Ovary (tissue), 9 donors: ENCODE results near the gene RBBP4. TPM values are rescaled to one million over a fixed set of nuclear protein-coding genes. Genes with fewer than 3 reads are reported as not detected.
A peak's percentile ranks its signal among the peaks of the same experiment; 100 is the strongest.

Source experiments
- DNase-seq, 5 donors: peaks; one replicate each; pipeline ENCODE4 v3.0.0-alpha.2; 2019 to 2020
- H3K27ac ChIP-seq, 2 donors: fragments of 200-600 bp; one replicate each; pipeline versions ENCODE4 v1.5.1 to v1.8.0; 2019 to 2022
- H3K27me3 ChIP-seq: fragments of 200-600 bp; one replicate; pipeline ENCODE4 v1.8.0; 2022
- H3K36me3 ChIP-seq: fragments of 200-600 bp; sonication (generic); one replicate; pipeline ENCODE4 v1.5.1; 2019
- H3K4me1 ChIP-seq: one replicate; pipeline ENCODE4 v1.8.1; 2013; ENCODE audit warnings: mild to moderate bottlenecking, moderate library complexity; ENCODE audit not compliant: insufficient read depth
- H3K4me3 ChIP-seq: fragments of 200-600 bp; sonication (generic); one replicate; pipeline ENCODE4 v1.5.1; 2017
- H3K9me3 ChIP-seq, 2 donors: fragments of 200-600 bp in 1 of 2; sonication (generic) in 1 of 2; one replicate each; pipeline versions ENCODE4 v1.5.1 to v1.8.1; 2013 to 2019; ENCODE audit warnings: mild to moderate bottlenecking in 1 of 2, moderate library complexity in 1 of 2
- EP300 ChIP-seq: sonication (generic); formaldehyde crosslinking; IDR thresholded peaks from one replicate; pipeline ENCODE4 v1.6.1; 2017; ENCODE audit warnings: antibody characterized with exemption
- POLR2A ChIP-seq: fragments of 450-650 bp; IDR thresholded peaks from one replicate; pipeline ENCODE4 v1.6.1; 2017; ENCODE audit warnings: antibody characterized with exemption, mild to moderate bottlenecking, moderate library complexity
- WGBS, 3 donors: extraction: QIAGEN DNeasy Blood & Tissue Kit in 1 of 3; methylation state at CpG; one replicate each; pipeline versions ENCODE4 v1.1.5 to v1.1.7; 2013 to 2017; 5-methylcytosine and 5-hydroxymethylcytosine counted together
- intact Hi-C, 4 donors: fragments of 100-400 bp; cut with DNase I; formaldehyde crosslinking; loops; one replicate each; pipeline versions ENCODE4 v1.11.0 to v1.15.1; 2022 to 2023
- polyA plus RNA-seq, 2 donors: library from polyadenylated mRNA; stranded (reverse); fragments of 200-250 nt in 1 of 2; fragments of 350-450 nt in 1 of 2; fragmentation: Illumina TruSeq in 1 of 2; extraction: RNeasy Lipid Tissue Mini Kit (QIAGEN cat#74804) in 1 of 2; gene quantifications; one replicate each; pipeline ENCODE4 v1.2.3, GENCODE V29; 2013 to 2014
- total RNA-seq, 7 donors: library from RNA; depleted of rRNA in 2 of 7; stranded (reverse); fragments of >200 nt in 2 of 7; fragmentation: NEBNext Ultra II Directional in 3 of 7; extraction: Animal tissue kit (Norgen Biotek cat#: 25700) in 3 of 7; gene quantifications; one replicate each; pipeline versions ENCODE4 v1.1.0 to v1.2.4, GENCODE V29; 2016 to 2023
- TF ChIP-seq, protein P1 (sequence below), 3 donors: fragments of 450-650 bp in 2 of 3; fragments of 200-600 bp in 1 of 3; IDR thresholded peaks; one replicate each; pipeline versions ENCODE4 v1.5.1 to v1.8.0; 2016 to 2022; ENCODE audit warnings: antibody characterized with exemption in 3 of 3, mild to moderate bottlenecking in 1 of 3
- donor health status: DM: no; HTN: no; CAD: no; lungs with moderate emphysema.
- donor health status: DM: no; HTN: no; CAD: no.
- donor health status: Bipolar disorder and iron deficiency.
- donor health status: DM: yes; HTN: yes; CAD: no.
- donor health status: DM: no; HTN: no; CAD: no.
- donor health status: DM: yes; HTN: yes; CAD: no.

RBBP4 gene
- total and polyA plus RNA-seq, 9 donors, result 78.2 to 223 (median 165) TPM

DNA sequence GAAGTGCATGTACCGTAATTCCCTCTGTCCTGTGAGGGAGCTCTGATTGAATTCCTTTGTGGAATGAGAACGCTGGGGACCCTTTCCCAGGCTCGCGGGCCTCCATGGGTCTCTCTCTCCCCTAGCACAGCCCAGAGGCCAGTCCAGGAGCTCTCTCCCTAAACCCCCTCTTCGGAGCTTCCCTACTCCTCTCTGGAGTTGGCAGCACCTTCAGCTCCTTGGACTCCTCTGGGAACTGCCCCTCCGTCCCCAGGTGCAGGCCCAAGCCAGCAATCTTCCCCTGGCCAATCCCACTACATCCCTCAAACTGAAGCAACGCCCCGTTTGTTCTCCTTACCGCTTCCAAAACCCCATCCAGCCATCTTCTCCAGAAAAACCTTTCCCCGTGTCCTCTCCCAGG, 62.1 kb downstream of the RBBP4 start:
- Histone ChIP-seq H3K9me3 (no peaks in the 10 kb centered on the region), H3K4me3 (no peak overlapping the region), H3K4me1 (no peaks in the 10 kb centered on the region), H3K36me3 (no peaks in the 10 kb centered on the region), H3K27me3 (no peaks in the 10 kb centered on the region), H3K27ac (no peak overlapping the region)
- 83 to 89% (median 86%) methylated on average over 10 of the region's 10 CpGs for WGBS, 3 donors
- TF ChIP-seq EP300 (no peak), POLR2A (no peak)
- TF ChIP-seq, protein P1, sequence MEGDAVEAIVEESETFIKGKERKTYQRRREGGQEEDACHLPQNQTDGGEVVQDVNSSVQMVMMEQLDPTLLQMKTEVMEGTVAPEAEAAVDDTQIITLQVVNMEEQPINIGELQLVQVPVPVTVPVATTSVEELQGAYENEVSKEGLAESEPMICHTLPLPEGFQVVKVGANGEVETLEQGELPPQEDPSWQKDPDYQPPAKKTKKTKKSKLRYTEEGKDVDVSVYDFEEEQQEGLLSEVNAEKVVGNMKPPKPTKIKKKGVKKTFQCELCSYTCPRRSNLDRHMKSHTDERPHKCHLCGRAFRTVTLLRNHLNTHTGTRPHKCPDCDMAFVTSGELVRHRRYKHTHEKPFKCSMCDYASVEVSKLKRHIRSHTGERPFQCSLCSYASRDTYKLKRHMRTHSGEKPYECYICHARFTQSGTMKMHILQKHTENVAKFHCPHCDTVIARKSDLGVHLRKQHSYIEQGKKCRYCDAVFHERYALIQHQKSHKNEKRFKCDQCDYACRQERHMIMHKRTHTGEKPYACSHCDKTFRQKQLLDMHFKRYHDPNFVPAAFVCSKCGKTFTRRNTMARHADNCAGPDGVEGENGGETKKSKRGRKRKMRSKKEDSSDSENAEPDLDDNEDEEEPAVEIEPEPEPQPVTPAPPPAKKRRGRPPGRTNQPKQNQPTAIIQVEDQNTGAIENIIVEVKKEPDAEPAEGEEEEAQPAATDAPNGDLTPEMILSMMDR (IDR thresholded peaks at IDR 0.05), result no peak
- intact Hi-C loops, result loop anchor here (2.0 to 5.0 kb wide), 3 partner anchors 59 to 159 kb away; partner anchors contain the start of gene FNDC5 (in 1 of the 4)
- DNase-seq, result no peak

DNA sequence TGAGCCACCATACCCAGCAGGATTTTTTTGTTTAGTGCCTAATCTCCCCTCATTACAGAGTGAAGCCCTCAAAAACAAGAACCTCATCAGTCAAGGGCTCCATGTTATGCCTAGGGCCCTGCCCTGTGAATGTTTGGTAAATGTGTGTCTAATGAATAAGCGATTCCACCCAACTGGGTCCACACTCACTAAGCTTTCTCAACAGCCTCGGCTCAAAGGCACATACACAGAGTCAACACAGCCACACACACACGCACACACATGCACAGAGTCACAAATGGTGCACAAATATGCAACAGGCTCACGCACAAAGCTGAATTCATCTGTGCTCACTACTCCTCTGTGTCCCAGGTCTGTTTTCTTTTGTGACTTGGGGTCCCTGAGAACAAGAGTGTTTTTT, 63.3 kb downstream of the RBBP4 start:
- no peak overlapping the region for H3K27ac ChIP-seq
- no peak overlapping the region for H3K4me3 ChIP-seq
- no peak for DNase-seq
- no peaks in the 10 kb centered on the region for H3K9me3 ChIP-seq
- no peaks in the 10 kb centered on the region for H3K27me3 ChIP-seq
- TF ChIP-seq POLR2A, result no peak
- TF ChIP-seq, protein P1 (IDR thresholded peaks at IDR 0.05), result no peak
- TF ChIP-seq EP300, result no peak
- WGBS, 3 donors, result 84 to 90% (median 88%) methylated on average over 4 of the region's 4 CpGs
- intact Hi-C loops, result loop anchor here (5.0 kb wide), 2 partner anchors 58 to 158 kb away; partner anchors contain the start of gene FNDC5 (in 1 of the 4)
- no peaks in the 10 kb centered on the region for H3K4me1 ChIP-seq
- H3K36me3 ChIP-seq, result no peaks in the 10 kb centered on the region

DNA sequence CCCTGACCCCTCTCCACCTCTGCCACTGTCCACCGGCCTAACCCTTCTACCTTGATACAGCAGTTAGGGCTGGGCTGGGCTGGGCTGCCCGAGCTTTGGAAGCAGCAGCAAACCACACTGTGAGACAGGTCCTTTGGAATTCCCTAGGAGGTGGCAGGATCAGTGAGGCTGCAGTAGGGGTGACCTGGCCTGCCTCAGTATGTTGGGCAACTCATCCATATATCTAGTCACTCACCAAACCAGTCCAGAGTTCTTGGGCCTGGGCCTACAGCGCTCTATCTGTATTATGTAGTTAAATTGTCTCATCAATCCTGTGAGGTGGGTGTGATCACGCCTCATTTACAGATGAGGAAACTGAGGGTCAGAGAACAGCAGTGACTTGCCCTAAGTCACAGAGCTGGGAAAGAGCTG, 64.9 kb downstream of the RBBP4 start:
- TF ChIP-seq POLR2A (no peak), EP300 (no peak)
- TF ChIP-seq, protein P1 (IDR thresholded peaks at IDR 0.05), result no peak
- intact Hi-C loops, result no loop called here
- Histone ChIP-seq H3K9me3 (no peaks in the 10 kb centered on the region), H3K27me3 (no peaks in the 10 kb centered on the region), H3K36me3 (no peaks in the 10 kb centered on the region), H3K4me3 (no peak overlapping the region), H3K27ac (no peak overlapping the region), H3K4me1 (no peaks in the 10 kb centered on the region)
- WGBS, 3 donors, result 97 to 100% (median 99%) methylated on average over 4 of the region's 4 CpGs
- no peak for DNase-seq

DNA sequence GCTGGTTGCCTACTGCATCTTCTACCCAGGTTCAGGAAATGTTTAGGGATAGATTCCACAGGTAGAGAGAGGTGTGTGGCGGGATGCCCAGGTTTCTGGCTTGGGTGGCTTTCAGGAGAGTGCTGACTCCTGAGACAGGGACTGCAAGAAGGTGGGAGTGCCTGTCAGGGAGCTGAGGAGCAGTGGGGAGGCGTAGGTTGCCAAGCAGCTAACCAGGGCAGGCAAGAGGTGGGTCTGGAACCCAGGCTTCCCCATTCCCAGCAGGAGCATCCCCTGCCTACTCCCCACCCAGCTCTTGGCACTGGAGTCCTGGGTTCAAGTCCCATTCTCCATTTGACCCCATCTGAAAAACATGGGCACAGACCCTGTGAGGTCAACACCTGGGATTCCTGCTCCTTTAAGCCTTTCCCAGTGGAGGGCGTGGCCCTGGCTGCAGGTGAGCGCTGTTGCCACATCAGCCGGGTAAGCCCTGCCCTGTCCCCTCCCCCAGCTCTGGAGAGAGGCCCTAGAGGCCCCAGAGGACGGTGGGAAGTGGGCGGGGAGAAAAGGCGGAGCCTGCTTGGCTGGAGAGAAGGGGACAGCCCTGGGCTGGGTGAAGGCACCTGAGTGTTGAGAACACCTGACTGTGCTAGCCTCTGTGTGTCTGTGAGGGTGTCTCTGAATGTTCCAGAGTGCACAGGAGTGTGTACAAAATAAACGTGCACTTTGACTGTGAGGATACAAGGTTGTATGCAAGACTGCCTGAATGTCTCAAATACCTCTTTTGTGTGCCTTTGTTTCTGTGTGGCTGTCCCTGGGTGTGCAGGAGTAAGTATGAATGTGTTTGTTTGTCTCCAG, 65.5 kb downstream of the RBBP4 start:
- H3K4me1 ChIP-seq, result no peaks in the 10 kb centered on the region
- no peaks in the 10 kb centered on the region for H3K9me3 ChIP-seq
- H3K36me3 ChIP-seq, result no peaks in the 10 kb centered on the region
- peak in 4 of 5 donors; percentile 42 to 70 (median 58) for DNase-seq
- no peak for TF ChIP-seq EP300
- no peaks in the 10 kb centered on the region for H3K27me3 ChIP-seq
- intact Hi-C loops, result no loop called here
- WGBS, 3 donors, result 29 to 37% (median 34%) methylated on average over 9 of the region's 9 CpGs
- no peak overlapping the region for H3K27ac ChIP-seq
- H3K4me3 ChIP-seq, result no peak overlapping the region

DNA sequence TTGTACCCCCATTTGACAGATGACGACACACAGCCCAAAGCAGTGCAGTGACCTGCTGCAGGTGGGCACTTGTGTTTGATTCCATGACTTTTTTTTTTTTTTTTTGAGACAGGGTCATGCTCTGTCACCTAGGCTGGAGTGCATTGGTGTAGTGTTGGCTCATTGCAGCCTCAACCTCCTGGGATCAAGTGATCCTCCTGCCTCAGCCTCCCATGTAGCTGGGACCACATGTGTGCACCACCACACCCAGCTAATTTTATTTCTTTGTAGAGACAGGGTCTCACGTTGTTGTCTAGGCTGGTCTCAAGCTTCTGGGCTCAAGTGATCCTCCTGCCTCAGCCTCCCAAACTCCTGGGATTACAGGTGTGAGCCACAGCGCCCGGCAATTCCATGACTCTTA, 66.5 kb downstream of the RBBP4 start:
- H3K36me3 ChIP-seq, result no peaks in the 10 kb centered on the region
- no peaks in the 10 kb centered on the region for H3K27me3 ChIP-seq
- no peak overlapping the region for H3K27ac ChIP-seq
- H3K4me3 ChIP-seq, result no peak overlapping the region
- 92 to 95% (median 93%) methylated on average over 4 of the region's 4 CpGs for WGBS, 3 donors
- no peaks in the 10 kb centered on the region for H3K9me3 ChIP-seq
- intact Hi-C loops, result no loop called here
- no peak for DNase-seq
- TF ChIP-seq POLR2A (no peak), EP300 (no peak)
- TF ChIP-seq, protein P1 (IDR thresholded peaks at IDR 0.05), result no peak
- peaks cover 2% of the 10 kb centered on the region for H3K4me1 ChIP-seq
